NCI-H446 (cell line): Measurements from ENCODE around the gene SLC17A9.

Source experiments
- DNase-seq, 2 experiments: peaks; one replicate each; lab custom pipeline; 2025; lab: John Stamatoyannopoulos, UW

The SLC17A9 gene

GRCh38 chr20:62952373-62952967 is at the start of gene SLC17A9:
Gene SLC17A9, plus strand, starts transcription at chr20:62952709. Its CDS starts 122 bp downstream, at chr20:62952831.
- no peak for DNase-seq

- no peak for DNase-seq
Measured at GRCh38 chr20:62902926-62903615, 49.4 kb upstream of the SLC17A9 start.

GRCh38 chr20:62905536-62906117 is 46.9 kb upstream of the SLC17A9 start:
- no peak for DNase-seq

GRCh38 chr20:62906209-62906608 is 46.3 kb upstream of the SLC17A9 start:
- DNase-seq = no peak

- DNase-seq = no peak
Measured at GRCh38 chr20:62906647-62907375, 45.7 kb upstream of the SLC17A9 start.

- DNase-seq = no peak
Measured at GRCh38 chr20:62907384-62908317, 44.9 kb upstream of the SLC17A9 start.

GRCh38 chr20:62908971-62909791 is 43.3 kb upstream of the SLC17A9 start:
- no peak for DNase-seq

GRCh38 chr20:62910217-62910766 is 42.2 kb upstream of the SLC17A9 start:
- DNase-seq = no peak

GRCh38 chr20:62910777-62911497 is 41.6 kb upstream of the SLC17A9 start:
- DNase-seq = no peak

- no peak for DNase-seq
Measured at GRCh38 chr20:62911701-62912280, 40.7 kb upstream of the SLC17A9 start.

- DNase-seq = no peak
Measured at GRCh38 chr20:62913043-62913630, 39.4 kb upstream of the SLC17A9 start.

GRCh38 chr20:62914436-62914835 is 38.1 kb upstream of the SLC17A9 start:
- DNase-seq = no peak

- DNase-seq = no peak
Measured at GRCh38 chr20:62914970-62915457, 37.5 kb upstream of the SLC17A9 start.

GRCh38 chr20:62916703-62917476 is 35.6 kb upstream of the SLC17A9 start:
- no peak for DNase-seq

GRCh38 chr20:62917720-62918119 is 34.8 kb upstream of the SLC17A9 start:
- DNase-seq = no peak

GRCh38 chr20:62918147-62918546 is 34.4 kb upstream of the SLC17A9 start:
- no peak for DNase-seq

GRCh38 chr20:62918831-62919230 is 33.7 kb upstream of the SLC17A9 start:
- no peak for DNase-seq

GRCh38 chr20:62920039-62920645 is 32.4 kb upstream of the SLC17A9 start:
- no peak for DNase-seq
